TTC549 (cell line): ENCODE data around the gene HK1.

Experiments used
- FAIRE-seq: peaks from 2 replicates; lab custom pipeline; 2012; peaks lifted over from hg19 to GRCh38; lab: Jason Lieb, UNC

HK1 gene

DNA sequence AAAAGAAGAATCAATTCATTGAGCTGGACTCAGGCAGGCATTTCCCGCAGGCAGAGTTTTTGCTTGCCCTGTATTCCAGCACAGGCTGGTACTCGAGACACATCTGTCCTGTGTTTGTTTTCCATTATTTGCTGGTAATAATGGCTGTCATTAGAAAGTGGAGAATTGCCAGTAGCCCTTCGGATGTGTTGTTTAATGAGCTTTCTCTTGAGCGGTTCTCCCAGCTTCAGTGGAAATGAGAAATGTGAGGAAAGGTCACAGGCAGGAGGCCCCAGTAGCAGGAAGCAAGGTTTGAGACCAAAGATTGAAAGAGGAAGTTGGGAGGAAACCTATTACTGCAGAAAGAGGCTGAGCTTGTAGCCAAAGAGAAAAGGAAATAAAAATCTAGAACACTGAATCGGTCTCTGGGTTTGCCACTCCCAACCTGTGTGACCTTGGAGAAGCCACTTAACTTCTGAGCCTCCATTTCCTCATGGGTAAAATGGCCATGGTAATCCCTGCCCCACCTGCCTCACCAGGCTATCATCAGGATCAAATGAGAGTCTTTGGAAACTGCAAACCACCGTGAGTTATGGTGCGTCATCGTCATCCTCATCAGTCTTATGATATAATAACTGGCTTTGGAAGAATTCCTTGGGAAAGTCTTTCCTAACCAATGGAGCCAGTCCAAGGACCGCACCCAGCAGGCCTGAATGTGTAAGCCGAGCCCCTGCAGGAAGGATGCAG is 70.7 kb downstream of the HK1 start:
- FAIRE-seq, result no peak

DNA sequence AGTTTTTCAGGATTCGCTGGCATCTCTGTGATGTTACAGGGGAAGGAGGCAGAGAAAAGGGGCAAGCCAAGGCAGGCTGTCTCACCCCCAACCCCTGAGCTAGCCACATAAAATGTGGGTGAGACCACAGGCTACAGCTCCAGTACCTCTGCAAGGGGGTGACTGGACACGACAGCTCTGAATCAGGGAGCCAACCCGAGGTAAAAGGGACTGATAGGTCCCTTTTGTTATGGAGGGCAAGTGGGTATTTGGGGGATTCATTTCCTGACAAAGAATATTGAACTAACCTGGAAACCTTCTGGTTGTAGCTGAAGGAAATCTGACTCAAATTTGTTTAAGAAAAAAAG is 71.2 kb downstream of the HK1 start:
- no peak for FAIRE-seq

- no peak for FAIRE-seq
These were observed 73.3 kb downstream of the HK1 start for GRCh38 chr10:69351589-69351988.

GRCh38 chr10:69352569-69353264 is 74.4 kb downstream of the HK1 start:
- no peak for FAIRE-seq

GRCh38 chr10:69353977-69354635 is 75.8 kb downstream of the HK1 start:
- FAIRE-seq, result no peak

- FAIRE-seq, result no peak
These were observed 77.9 kb downstream of the HK1 start for GRCh38 chr10:69356187-69356586.

GRCh38 chr10:69358148-69358795 is 80.0 kb downstream of the HK1 start:
- no peak for FAIRE-seq

- FAIRE-seq, result no peak
These were observed 80.9 kb downstream of the HK1 start for GRCh38 chr10:69359148-69359547.

DNA sequence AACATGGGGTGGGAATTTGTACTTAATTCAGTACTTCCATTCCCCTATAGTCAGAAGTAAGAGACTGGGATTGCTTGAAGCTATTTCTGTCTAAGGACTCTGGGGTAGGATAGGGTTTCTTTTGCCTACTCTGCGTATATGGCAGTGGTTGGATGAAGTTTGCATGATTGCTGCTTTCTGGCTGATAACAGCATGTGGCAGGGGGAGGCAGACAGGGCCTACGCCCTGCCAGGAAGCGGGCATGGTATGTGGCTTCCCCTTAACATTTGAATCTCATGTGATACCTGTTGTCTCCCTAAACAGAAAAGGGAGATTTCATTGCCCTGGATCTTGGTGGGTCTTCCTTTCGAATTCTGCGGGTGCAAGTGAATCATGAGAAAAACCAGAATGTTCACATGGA is 81.3 kb downstream of the HK1 start:
- no peak for FAIRE-seq

- FAIRE-seq, result no peak
These were observed 82.4 kb downstream of the HK1 start for GRCh38 chr10:69360485-69361302.

GRCh38 chr10:69361303-69361614 is 83.0 kb downstream of the HK1 start:
- no peak for FAIRE-seq

GRCh38 chr10:69362471-69362954 is 84.2 kb downstream of the HK1 start:
- no peak for FAIRE-seq

DNA sequence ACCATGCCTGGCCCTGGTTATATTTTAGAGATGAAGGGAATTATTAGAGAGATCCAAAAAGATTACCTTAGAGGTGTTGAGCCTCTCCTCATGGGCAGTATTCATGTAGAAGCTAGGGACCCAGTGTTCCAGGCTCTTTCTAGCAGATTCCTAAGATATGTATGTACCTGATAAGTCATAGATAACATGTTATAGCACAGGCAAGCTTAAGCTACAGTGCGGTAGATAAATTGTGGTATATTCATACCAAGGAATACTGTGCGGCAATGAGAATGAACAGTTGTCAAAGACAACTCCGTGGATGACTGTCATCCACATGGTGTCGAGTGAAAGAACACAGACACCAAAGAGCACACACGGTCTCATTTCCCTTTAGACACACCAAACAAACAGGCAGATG is 85.4 kb downstream of the HK1 start:
- no peak for FAIRE-seq

DNA sequence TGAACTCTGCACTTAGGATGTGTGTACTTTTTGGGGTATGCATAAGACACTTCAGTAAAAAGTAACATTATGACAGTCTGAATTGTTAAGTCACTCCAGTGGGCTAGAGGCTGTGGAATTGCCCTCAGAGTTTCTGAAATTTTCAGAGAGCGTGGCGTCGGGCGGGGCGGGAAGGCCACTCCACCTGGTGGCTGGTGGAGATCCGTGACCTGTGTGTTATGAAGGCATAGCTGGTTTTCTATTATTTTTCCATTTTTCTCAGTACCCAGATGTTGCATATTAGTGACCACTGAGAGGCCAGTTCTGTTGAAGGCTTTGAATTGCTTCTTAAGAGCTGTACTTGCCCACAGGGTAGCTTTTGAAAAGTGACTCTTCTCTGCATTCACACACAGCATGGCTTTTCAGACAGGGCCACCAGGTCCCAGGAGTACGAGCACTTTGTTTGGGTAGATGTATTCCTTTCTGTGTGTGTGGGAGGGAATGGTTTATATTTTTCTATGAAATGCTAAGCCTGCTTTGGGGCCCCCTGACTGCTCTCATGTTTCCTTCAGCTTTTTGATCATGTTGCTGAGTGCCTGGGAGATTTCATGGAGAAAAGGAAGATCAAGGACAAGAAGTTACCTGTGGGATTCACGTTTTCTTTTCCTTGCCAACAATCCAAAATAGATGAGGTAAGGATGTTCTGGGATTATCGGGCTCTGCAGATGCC is 86.1 kb downstream of the HK1 start:
- FAIRE-seq, result no peak

DNA sequence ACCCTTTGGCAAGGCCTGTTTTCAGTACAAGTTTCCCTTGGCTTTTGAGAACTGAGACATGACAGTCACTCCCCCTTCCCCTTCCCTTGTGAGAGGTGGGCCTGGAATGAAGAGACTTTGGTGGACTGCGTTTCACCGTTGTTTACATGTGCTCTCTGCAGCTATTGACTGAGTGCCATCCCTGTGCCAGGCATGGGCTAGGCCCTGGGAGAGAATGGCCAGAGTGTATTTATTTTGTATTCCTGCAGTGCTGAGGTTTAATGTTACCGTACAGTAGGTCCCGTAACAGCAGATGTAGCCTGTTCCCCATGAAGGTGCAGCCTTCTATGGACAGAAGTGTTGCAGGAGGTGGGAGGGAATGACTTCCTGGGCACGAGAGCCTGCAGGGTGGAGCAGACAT is 88.4 kb downstream of the HK1 start:
- no peak for FAIRE-seq

- FAIRE-seq, result no peak
These were observed 89.2 kb downstream of the HK1 start for GRCh38 chr10:69367469-69367868.

- FAIRE-seq, result no peak
These were observed 94.1 kb downstream of the HK1 start for GRCh38 chr10:69372126-69372980.

- FAIRE-seq, result no peak
These were observed 95.9 kb downstream of the HK1 start for GRCh38 chr10:69374242-69374641.

DNA sequence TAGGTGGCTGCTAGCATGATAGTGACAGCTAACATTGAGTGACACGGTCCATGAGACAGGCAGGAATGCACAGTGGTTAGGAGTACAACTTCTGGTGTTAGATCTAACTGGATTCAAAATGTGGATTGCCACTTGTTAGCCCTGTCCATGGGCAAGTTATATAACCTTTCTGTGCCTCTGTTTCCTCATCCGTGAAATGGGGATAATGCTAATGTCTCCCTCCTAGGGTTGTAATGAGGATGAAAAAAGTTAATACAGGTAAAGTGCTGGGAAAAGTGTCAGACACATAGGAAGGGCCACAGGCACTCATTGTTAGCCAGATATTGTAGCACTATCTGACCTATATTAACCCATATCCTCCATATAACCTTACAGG is 96.6 kb downstream of the HK1 start:
- FAIRE-seq, result no peak

DNA sequence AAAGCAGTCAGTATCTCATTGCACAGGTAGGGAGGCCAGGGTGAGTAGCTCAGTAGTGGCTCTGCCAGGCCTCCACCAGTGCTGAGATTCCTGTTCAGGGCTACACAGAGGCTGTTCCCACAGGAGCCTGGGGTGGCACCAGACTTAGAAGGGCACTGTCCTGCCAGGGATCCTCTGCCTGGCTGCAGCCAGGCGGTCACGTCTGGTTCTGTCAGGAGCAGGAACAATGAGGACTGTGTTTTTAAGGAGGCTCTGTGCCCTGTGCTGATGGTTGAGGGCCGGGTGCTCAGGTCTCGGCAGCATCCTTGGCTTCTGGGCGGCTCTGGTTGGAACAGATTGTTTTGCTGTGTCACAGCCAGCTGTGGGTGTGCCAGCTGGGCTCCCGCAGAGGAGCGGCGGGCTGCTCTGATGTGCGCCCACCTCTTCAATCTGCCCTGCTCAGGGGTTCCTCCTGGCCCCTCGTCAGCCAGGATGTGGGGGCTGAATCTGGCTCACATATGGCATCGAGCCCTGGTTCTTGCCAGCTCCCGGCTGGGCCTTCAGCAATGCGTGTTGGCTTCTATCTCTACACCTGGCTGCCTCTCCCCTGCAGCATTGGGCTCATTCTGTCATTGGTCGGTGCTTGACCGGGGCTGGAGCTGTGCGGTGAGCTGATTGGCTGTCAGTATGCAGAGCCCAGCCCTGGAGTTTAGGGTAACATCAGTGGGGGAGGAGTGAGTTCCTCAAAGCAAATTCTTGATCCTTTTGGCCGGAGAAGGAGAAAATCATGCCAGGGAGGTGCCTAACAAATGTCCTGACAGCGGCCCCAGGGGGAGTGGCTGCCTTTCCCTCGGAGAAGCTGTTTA is 97.2 kb downstream of the HK1 start:
- no peak for FAIRE-seq
